ENCODE results near the gene TSKS.

The TSKS gene

DNA sequence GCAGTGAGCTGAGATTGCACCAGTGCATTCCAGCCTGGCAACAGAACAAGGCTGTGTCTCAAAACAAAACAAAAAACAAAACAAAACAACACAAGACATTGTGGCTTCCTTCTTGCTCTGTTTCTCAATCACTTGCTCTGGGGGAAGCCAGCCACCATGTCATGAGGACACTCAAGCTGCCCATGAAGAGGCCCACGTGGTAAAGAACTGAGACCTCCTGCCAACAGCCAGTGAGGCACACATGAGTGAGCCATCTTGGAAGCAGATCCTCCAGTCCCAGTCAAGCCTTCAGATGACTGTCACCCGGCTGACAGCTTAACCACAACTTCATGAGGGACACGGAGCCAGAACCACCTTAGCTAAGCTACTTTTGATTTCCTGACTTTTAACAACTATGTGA lies 47.0 kb downstream of the TSKS start:
- DNase-seq (ENCODE audit: low spot score) = no peak

DNA sequence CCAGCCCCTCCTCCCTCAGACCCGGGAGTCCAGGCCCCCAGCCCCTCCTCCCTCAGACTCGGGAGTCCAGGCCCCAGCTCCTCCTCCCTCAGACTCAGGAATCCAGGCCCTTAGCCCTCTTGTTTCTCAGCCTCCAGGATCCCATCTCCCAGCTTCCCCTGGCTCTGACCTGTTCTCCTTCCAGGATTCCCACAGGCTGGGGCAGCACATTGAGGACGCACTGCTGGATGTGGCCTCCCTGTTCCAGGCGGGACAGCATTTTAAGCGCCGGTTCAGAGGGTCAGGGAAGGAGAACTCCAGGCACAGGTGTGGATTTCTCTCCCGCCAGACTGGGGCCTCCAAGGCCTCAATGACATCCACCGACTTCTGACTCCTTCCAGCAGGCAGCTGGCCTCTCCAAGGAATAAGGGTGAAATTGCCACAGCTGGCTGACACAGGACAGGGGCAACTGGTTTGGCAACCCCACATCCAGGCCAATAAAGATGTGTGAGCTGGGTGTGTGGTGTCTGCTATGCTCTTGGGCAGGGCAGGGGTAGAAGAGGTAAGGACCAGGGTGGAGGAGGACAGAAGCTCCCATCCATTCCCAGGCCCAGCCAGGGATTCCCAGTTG lies 49.8 kb downstream of the TSKS start:
- no peak for DNase-seq (ENCODE audit: low spot score)

DNA sequence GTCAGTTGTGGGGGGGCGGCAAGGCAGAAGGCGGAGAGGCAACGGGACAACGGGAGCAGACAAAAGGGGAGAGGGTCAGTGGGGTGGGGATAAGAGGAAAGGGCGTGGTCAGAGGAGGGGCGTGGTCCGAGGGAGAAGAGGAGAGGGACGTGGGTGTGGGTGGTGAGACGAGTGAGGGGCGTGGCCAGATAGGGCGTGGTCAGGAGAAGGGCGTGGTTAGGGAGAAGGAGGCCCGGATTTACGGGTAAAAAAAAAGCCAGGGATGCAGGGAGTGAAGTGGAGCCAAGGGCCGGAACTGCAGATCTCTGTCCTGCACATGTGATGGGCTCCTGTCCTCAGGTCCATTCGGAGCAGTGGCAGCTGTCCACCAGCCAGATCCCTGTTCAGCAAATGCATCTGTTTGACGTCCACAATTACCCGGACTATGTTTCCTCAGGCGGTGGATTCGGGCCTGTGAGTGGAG lies 50.7 kb downstream of the TSKS start:
- DNase-seq (ENCODE audit: low spot score) = no peak

DNA sequence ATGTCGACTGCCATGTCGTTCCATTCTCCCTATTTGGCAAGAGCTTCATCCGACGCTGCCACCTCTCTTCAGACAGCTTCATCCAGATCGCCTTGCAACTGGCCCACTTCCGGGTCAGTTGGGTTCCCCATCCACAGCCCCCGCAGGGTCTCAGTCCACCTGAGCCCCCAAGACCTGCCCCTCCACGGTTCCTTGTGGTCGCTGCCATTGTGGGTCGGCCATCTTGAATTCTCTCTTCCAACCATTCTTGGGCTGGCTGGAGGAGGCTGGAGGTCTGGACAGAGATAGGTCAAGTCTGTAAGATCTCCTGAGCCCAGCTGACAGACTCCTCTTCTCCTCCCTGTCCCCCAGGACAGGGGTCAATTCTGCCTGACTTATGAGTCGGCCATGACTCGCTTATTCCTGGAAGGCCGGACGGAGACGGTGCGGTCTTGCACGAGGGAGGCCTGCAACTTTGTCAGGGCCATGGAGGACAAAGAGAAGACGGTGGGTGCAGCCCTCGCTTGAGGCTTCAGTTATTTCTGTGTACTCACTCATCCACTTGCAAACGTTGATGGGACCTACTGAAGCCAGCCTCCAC lies 52.6 kb downstream of the TSKS start:
- no peak for DNase-seq (ENCODE audit: low spot score)

DNA sequence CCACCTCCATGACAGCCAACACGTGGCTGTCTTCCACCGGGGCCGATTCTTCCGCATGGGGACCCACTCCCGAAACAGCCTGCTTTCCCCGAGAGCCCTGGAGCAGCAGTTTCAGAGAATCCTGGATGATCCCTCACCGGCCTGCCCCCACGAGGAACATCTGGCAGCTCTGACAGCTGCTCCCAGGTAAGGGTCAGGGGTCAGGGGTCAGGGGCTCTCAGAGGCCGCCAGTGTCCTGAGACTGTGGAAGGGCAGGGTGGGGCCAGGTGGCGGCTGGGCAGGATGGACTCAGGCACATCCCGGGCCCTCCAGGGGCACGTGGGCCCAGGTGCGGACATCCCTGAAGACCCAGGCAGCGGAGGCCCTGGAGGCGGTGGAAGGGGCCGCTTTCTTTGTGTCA lies 57.2 kb downstream of the TSKS start:
- no peak for DNase-seq (ENCODE audit: low spot score)

DNA sequence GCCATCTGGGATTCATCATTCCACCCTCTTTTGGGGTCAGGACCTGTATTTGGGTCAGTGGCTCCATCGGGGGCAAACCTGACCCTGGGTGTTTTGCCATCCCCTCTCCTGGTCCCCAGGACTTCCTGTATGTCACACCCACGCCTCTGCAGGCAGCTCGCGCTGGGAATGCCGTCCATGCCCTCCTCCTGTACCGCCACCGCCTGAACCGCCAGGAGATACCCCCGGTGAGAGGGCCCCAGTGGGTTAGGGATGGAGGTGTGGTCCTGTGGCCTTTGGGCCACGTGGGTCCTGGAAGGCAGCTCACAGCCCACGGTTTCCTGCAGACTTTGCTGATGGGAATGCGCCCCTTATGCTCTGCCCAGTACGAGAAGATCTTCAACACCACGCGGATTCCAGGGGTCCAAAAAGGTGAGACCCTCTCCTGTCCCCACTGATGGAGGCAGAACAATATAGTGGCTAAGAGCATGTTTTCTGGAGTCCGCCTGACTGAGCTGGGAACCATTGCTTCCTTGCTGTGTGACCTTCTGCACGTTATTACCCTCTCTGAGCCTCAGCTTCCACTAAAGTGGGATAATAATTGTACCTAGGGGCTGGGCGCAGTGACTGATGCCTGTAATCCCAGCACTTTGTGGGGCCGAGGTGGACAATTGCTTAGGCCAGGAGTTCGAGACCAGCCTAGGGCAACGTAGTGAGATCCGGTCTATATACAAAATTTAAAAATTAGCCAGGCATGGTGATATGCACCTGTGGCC lies 58.0 kb downstream of the TSKS start:
- no peak for DNase-seq (ENCODE audit: low spot score)

DNA sequence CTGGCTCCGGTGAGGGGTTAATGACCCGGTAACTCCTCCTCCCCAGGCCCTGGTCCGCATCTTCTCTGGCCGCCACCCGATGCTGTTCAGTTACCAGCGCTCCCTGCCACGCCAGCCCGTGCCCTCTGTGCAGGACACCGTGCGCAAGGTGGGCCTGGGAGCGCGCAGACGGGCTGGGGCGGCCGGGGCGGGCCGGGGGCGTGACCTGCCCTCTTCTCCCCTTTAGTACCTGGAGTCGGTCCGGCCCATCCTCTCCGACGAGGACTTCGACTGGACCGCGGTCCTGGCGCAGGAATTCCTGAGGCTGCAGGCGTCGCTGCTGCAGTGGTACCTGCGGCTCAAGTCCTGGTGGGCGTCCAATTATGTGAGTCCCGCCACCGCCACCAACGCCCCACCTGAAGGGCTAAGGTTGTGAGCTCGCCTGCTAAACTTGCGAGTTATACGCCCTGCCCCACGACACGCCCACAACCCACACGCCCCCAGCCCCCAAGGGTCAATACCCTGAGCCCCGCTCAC lies 61.8 kb downstream of the TSKS start:
- DNase-seq (ENCODE audit: low spot score) = no peak

DNA sequence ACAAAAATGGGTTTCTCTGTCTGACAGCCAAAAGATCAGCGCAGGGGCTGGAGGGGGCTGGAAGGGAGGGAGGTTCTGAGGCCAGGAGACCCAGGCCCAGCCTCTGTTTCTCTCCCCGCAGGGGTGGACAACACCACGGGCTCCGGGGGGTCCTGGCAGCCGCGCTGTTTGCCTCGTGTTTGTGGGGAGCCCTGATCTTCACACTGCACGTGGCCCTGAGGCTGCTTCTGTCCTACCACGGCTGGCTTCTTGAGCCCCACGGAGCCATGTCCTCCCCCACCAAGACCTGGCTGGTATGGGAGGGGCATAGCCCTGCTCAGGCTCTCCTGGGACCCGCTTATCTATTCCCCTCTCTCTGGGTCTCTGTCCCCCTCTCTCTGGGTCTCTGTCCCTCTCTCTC lies 62.5 kb downstream of the TSKS start:
- DNase-seq (ENCODE audit: low spot score) = no peak

DNA sequence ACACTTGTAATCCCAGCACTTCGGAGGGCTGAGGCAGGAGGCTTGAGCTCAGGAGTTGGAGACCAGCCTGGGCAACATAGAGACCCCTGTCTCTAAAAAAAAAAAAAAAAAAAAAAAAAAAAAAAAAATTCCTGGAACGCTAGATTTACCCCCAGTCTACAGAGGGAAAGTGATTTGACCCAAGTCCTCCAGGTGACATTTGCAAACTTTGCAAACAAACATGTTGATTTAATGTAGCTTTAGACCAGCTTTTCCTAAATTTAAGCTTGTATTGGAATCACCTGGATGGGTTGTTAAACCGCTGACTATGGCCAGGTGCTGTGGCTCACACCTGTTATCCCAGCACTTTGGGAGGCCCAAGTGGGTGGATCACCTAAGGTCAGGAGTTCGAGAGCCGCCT lies 63.7 kb downstream of the TSKS start:
- no peak for DNase-seq (ENCODE audit: low spot score)

DNA sequence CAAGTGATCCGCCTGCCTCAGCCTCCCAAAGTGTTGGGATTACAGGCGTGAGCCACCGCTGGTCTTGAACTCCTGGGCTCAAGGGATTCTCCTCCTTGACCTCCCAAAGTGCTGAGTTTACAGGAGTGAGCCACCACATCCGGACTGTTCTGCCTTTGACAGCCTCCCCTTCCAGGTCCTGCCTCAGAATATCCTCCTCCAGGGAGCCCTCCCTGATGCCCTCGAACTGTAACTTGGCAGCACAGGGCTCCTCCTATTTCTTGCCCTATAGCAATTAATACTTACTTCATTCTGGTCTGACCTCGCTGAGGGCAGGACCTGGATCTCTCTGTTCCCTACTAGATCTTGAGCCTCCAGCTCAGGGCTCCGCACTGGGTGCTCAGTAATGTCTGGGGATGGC lies 66.2 kb downstream of the TSKS start:
- no peak for DNase-seq (ENCODE audit: low spot score)

DNA sequence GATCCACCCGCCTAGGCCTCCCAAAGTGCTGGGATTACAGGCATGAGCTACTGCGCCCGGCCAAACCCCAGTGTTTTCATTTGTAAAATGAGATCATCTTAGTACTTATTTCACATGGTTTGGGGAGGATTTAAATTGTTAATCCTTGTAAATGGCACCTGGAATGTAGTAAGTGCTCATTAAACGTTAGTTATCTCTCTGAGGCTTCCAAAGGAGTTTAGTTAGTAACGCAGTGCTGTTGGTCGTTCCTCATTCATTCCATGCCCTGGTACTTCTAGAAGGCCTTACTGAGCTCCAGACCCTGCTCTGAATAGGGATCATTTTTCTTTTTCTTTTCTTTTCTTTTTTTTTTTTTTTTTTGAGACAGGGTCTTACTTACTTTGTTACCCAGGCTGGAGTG lies 67.0 kb downstream of the TSKS start:
- no peak for DNase-seq (ENCODE audit: low spot score)

DNA sequence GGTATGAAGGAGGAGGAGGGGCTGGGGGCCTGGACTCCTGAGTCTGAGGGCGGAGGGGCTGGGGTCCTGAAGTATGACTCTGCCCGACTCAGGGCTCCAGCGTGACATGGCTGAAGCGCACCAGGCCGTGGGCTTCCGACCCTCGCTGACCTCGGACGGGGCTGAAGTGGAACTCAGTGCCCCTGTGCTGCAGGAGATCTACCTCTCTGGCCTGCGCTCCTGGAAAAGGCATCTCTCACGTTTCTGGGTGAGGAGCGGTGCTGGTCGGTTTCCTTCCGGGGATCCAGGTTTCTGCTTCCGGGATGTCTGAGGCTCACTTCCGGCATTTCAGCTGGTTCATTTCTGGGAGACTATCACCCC lies 71.0 kb downstream of the TSKS start:
- no peak for DNase-seq (ENCODE audit: low spot score)

DNA sequence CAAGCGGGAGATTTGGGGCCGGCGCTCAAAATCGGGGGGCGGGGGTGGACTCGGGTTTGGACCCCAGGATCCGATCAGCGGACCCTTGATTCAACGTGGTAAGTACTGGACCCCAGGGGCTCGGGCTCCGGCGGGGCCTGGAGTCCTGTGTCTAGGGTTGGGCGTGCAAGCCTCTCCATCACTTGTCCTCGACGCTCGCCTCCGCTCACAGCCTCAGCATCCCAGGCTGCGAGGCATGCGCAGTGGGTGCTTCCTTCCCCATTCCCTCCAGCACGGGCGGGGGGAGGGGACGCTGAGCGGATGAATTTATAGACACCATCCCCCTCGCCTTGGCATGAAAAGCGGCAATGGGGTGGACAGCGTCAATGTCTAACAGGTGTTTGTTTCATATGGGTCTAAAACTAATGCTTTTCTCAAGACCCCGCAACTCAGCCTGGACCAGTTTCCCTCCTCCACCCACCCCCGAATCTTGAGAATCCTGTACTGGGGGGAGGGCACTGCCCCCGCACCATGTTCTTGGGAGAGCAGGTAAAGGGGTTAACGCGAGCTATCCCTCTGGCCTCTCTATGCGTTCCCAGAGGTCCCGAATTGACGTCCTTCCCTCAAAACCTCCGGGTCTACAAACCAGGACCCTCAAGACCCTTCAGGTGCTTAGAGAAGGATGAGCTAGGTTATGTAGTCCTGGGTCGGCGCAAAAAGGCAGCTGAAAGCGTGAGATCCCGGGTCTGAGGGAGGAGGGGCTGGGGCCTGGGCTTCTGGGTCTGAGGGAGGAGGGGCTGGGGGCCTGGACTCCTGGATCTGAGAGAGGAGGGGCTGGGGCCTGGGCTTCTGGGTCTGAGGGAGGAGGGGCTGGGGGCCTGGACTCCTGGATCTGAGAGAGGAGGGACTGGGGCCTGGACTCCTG lies 71.6 kb downstream of the TSKS start:
- DNase-seq (ENCODE audit: low spot score) = no peak

DNA sequence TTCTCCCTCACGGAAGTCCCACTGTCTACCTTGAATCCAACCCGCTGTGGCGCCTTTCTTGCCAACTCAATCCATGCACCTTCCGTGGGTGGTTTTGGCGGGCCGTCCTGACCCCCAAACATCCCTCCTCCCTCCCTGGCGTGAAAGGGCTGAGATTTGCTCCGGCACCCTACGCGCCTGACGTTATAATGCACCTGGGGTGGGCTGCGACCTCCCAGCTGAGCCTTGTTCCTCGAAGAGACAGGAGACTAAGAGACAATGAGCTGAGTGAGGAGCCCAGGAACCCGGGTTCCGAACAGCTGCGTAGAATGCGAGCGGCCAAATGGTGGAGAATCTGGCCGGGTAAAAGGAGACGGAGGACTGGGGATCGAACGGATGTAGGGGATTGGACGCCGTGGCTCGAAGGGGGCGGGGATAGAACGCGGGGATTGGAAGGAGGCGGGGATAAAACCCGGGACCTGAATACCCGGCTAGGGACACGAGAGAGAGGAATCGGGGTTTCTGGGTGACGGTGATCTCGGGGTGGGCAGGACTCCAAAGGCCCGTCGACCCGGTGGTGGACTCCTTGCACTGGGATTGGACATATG lies 72.4 kb downstream of the TSKS start, which contains the start of gene CPT1C:
CPT1C (plus strand) TSS at position 461 of the 587 bp plus-strand sequence. CDS start 1,137 bp downstream, outside the sequence.
- peak; percentile 85 for DNase-seq (ENCODE audit: low spot score)

DNA sequence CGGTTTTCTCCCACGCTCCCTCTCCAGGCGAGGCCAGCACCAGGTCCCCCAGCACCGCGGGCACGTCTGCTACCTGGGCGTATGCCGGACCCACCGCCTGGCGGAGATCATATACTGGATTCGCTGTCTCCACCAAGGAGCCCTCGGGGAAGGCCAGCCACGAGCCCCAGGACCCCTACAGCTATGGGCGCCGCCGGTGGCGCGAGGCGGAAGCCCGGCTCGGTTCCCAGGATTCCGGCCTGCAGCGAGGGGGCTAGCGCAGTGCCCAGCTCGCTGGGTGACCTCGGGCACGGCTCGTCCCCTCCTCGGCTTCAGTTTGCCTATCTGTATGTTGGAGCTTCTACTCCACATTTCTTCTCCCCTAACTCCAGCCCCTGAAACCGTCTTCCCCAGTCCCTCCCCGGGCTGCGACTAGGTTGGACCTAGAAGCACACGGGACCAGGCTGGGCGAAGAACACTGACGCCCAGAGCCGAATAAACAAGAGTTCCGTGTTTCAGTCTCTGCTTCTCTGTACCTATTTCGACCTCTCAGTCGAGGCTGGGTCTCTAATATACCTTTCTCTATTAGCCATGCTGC lies 72.9 kb downstream of the TSKS start:
- DNase-seq (ENCODE audit: low spot score) = no peak

Data from left forelimb (tissue), 1 donor.